Measurements from ENCODE around the gene KCNQ1.

Gene KCNQ1

DNA sequence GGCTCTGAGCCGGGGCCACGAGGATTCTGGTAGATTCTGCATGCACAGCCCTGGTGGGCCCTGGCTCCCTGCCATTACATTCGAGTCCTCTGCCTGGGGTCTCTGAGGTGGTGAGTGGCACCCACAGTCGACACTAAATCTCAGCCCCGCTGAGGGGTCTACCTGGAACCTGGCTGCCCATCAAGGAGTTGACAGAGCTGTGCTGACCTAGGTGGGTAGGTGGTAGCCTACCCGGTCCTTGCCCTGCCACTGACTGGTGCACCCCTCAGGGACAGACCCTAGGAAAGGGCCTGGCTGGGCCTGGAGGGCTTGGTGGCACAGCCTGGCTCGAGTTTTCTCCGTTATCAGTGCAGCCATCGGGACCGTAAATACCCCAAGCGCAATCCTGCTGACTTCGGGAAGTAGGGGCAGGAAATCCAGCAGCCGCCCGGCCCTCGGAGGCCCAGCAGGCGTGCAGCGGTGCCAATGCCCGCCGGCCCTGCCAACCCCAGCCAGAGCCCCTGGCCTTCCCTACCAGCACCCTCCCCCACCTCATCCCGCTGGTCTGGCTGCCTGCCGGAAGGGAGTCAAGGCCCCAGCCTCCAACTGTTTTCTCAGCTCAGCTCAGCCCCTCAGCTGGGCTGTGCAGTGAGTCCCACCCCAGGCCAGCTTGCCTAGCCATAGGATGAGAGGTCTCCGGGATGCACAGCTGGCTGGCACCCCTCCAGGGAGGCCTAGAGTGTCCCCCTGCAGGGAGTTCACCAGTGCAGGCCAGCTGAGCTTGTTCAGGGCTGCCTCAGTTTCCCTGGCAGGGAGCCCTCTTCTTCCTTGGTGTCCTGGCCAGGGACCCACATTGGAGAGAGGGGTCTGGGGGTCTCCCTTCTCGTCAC lies 335.4 kb downstream of the KCNQ1 start:
- no peak for DNase-seq (ENCODE audit: low read depth)

DNA sequence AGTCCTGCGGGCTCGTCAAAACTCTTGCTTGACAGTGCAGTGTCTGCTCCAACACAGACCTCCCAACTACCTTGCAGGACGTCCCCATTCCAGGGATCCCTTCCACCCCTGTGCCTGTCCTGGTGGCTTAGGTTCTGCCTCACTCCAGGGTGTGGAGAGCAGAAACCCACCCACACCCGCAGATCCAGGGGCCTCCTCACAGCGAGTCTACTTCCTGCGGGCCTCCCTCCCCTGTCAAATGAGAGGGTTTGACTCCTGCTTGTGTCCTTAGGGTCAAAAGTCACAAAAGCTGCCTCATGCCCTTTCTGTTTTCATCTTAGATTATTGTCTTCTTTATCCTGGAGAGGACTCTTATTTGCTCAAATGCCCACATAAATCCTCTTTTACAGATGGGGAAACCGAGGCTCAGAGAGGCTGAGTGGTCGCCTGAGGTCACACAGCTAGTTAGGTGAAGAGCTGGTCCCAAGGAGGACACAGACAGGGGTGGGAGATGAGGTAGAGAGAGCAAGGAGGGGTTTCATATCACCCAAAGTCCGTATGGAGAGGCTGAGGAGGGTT lies 336.1 kb downstream of the KCNQ1 start:
- DNase-seq (ENCODE audit: low read depth), result no peak

DNA sequence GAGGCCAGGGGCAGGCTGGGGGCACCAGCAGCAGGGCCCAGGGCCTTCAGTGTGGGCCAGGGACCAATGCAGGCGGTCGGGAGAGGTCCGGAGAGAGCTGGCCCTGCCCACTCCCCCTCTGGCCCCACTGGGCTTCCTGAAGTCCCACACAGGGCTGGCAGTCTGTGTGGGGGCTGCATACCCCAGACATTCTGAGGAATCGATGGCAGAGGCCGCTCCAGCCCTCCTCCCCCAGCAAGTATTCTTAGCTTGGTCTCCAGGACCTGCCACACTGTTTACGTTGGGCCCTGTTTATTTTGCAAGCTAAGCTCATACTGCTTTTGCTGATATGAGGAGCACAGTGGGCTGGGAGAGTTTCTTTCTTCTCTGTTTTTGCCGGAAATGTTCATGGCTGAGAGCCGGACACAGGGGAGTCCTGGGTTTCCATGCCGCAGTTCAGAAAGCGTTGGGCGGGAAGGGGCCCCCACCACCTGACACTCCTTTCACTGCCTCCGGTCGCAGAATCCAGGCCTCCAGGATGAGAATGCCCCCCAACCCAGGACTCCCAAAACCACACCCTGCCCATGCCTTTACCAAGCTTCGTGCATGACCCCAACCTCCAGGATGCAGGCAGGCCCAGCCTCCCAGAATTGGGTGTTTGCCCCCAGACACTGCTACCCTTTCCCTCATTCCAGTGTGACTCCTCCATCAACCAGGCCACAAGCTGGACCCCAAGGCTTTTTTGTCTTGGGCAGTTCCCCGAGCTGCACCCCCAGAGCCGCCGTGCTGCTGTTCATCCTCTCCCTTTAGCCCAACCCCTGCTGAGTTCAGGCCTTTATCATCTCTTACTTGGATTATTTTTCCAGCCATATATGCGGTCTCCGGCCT lies 336.8 kb downstream of the KCNQ1 start:
- DNase-seq (ENCODE audit: low read depth), result no peak

DNA sequence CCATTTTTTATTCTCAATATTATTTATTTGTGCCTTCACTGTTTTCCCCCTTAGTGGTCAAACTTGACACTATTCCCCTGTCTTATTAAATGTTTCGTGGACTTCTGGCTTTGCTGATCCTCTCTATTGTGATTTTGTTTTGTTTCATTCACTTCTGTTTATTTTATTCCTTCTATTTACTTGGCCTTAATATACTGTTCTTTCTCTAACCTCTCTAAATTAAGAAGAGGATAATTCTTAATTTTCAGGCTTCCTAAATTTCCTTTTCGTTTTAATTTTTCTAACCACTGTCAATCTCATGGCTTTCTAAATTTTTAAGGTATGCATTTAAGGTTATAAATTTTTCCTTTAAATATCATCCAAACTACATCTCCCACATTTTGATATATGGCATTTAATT lies 338.0 kb downstream of the KCNQ1 start:
- no peak for DNase-seq (ENCODE audit: low read depth)

DNA sequence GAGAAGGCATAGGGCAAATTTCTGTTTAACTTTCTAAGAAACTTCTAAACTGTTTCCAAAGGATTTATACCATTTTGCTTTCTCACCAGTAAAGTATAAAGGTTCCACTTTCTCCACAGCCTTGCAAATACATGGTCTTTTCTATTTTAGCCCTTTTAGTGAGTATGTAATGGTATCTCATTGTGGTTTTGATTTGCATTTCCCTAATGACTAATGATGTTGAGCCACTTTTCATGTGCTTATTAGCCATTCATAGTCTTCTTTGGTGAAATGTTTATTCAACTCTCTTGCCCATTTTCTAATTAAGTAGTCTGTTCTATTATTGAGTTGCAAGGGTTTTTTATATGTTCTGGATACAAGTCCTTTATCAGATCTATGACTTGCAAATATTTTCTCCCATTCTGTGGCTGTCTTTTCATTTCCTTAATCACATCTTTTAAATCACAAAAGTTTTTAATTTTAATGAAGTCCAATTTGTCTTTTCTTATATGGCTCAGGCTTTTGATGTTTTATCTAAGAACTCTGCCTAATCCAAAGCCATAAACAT lies 338.8 kb downstream of the KCNQ1 start:
- DNase-seq (ENCODE audit: low read depth), result no peak

DNA sequence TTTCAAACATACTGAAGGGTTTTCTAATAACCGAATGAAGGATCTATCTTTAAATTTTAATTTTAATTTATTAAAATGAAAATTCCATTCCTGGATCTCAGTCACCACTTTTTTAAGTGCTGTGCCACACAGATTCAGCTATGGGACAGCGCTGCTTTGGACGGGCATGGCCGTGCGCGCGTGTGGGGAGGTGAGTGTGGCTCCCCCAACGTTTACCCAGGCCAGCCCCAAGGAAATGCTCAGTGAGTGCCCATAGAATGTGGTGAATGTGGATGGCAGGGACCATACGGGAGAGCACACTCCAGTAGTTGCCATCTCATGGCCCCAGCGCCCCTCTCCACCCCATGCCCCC lies 343.0 kb downstream of the KCNQ1 start:
- no peak for DNase-seq (ENCODE audit: low read depth)

DNA sequence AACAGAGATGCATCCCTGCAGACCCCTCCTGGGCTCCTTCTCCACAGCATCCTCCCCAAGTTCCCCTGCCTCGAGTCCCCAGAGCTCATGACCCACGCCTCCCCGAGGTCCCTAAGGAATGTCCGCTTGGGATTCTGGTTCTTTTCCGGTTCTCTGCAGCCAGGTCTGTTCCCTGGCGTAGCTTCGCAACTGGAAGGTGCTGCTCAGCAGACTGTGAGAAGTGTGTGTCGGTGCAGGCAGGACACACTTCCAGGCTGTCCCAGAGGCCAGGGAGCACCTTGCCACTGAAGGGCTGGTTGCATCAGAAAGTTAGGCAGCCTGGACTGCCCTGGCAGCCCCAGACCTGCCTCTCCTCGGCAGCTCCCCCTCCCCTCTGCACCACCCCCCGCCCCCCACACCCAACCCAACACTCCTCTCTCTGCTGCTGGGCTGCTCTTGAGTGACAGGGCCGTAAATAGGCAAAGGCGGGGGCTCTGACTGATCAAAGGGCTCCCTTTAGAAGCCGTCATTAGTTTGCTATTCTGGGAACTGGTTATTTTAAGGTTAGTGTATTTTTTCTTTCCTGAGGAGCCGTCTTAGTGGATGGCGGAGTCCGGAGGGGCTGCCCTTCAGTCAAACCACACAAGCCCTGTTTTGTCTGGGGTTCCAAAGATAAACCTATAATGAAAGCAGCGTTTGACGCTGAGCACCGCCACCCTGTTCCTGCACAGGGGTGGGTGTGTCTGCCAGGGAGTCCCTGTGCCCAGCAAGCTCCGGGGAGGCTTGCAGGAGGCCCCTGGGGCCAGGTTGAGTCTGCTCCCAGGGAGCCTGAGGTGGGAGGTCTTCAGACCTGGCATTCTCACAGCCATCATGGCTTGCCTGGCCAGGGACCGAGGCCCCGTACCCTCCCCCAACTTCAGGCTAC lies 343.6 kb downstream of the KCNQ1 start:
- DNase-seq (ENCODE audit: low read depth), result no peak

DNA sequence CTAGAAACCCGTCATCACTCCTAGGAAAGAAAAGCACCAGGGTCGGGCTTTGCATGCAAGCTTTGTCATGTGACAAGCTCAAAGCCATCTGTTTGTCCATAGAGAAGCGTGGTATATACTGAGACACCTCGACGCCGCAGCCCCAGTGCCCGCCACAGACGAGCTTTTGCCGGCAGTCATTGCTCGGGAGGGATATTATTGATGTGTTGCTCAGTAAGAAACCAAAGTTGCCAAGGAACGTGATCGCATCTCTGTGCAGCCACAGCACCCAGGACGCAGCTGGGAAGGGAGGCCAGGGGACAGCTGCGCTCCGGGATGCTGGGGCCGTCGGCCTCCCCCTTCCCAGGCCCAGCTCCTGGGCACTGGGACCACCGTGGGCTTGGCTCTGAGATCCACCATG lies 344.5 kb downstream of the KCNQ1 start:
- DNase-seq (ENCODE audit: low read depth), result no peak

DNA sequence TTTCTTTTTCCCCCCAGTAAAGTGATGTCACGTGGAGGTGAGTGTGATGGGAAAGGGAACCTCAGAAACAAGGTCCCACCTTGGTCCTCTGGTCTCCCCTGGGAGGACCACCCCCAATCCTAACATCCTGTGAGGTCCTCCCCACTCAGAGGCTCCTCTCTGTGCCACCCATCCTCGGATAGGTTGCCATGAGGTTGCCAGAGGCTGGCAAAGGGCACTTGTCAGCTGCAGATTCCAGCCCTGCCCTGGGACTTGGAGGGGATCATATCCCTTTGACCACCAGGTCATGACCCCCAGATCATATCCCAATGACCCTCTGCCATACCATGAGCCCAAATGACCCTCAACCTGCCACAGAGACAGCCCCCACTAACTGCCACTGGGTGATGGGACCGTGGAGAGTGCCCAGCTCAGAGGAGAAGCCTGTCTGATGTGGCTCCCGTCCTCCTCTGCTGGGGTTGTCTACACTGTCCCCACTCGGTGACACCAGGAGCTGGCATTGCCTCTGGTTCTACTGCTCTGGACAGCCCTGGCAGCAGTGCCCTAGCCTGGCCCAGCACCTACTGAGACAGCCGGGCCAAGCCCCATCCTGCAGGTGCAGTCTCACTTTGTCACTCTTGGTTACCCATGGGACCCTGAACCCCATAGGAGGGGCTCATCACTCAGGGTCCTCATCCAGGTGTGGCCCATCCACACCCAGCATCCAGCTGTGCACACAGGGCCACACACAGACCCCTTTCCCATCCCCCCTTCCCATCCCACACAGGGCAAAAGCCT lies 345.2 kb downstream of the KCNQ1 start:
- DNase-seq (ENCODE audit: low read depth), result no peak

DNA sequence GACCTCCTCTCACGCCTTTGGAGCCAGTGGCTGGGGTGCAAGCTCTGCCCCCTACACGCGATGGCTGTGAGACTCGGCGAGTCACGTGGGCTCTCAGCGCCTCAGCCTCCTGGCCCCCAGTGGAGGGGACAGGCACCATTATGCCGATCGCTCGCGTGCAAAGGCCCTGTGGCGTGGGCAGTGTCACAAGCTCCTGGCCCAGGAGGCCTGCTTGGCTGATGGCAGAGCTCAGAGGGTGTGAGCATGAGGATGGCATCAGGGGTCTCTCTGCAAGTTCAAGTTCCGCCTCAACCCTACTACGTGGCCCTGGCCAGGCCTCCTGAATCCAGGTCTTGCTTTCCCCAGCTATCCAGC lies 345.7 kb downstream of the KCNQ1 start:
- DNase-seq (ENCODE audit: low read depth), result no peak

DNA sequence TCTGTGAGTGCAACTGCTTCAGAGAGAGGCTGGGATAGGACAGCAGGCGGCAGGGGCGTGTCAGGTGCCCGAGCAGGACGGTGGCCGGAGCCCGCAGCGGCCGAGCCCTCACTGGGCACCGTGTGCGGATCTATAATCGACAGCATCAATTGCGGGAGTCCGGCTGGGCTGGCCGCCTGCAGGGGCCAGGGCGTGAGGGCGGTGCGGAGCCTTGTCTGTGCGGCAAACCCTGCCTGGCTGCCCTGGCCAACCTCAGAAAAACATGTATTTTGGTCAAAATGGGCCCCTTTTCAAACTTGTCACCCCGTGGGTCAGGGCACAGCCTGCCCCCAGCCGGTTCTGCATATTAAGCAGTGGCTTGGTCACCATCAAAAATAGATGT lies 346.3 kb downstream of the KCNQ1 start:
- no peak for DNase-seq (ENCODE audit: low read depth)

DNA sequence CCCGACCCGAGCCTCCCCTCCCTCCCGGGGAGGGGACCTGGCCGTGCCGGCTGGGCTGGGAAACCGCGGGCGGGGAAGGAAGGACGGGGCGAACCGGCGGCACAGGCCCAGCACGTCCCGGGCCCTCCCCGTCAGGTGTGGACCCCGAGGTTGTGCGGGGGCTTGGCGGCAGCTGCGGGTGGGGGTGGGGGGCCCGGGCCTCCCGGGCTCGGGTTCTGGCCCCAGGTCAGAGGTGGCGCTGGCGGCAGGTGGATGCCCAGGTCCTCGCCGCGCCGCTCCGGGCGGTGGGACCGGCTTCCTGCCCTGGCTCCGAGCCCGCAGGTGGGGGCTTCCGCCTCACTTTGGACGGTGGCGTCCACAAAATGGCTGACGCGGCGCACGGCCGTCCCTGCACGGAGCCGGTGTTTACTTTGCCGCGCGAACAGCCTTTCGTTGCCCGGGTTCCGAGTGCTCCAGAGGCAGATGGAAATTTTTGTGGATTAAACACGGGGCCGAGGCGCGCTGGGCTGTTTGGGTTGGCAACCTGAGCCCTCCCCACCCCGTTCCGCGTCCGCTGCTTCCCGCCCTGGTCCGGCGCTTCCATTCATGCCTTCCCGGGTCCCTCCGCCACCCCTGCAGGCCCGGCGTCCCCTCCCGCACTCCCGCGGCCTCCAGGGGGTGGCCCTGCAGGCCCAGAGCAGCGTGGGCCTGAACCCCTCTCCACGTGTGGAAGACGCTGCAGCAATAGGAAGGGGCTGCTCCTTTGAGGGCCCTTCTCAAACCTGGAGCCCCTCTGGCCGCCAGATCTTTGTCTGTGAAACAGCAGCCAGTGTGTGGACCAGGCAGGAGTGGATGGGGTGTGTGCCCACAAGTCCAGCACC lies 346.9 kb downstream of the KCNQ1 start:
- no peak for DNase-seq (ENCODE audit: low read depth)

DNA sequence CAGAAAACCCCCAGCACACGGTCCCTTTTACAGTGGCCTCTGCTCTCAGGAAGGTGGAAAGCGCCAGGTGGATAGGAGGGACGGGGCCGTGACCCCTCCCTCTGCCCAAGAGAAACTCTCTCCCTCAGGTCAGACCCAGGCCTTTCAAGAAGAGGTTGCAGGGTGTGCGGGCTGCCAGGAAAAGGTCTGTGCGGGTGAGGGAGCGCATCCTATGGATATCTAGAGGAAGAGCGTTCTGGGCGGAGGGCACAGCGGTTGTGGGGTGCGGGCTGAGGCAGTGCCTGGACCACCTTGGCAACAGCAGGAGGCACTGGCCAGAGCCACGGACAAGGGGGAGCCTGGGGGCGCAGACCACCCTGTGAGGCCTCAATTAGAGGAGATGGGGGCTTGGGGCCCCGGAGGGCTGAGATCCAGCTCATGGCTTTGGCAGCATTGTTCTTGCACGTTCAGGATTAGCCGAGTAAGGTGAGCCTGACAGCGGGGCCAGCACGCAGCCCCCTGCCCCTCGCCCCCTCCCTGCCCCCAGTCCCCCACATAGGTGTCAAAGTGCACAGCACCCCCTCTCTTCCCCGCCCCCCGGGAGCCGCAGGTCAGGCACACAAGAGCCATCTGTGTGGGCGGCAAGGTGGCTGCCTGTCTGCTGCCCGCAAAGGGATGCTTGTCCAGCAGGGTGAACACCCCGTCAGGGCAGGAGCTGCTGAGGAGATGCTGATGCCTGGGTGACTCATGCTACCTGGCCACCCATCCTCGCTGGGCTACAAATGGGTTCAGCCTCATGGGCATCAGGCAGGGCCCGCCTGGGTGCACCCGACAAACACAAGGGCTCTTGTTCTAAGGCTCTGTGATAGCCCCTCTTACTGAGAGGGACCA lies 347.8 kb downstream of the KCNQ1 start:
- no peak for DNase-seq (ENCODE audit: low read depth)

DNA sequence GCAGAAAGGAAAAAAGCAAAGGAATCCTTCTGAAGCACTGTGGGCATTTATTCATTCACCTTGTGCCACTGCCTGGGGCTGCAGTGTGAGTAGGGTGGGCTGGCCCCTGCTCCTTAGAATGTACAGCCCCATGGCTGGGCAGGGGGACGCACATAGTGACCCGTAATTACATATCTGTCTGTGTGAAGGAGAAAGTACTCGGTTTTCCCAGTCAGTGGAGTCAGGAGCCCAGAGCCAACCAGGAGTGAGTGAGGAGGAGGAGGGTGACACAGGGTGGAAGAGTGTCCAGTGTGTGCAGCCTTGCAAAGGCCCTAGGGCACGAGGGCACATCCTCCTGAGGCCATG lies 348.9 kb downstream of the KCNQ1 start:
- no peak for DNase-seq (ENCODE audit: low read depth)

DNA sequence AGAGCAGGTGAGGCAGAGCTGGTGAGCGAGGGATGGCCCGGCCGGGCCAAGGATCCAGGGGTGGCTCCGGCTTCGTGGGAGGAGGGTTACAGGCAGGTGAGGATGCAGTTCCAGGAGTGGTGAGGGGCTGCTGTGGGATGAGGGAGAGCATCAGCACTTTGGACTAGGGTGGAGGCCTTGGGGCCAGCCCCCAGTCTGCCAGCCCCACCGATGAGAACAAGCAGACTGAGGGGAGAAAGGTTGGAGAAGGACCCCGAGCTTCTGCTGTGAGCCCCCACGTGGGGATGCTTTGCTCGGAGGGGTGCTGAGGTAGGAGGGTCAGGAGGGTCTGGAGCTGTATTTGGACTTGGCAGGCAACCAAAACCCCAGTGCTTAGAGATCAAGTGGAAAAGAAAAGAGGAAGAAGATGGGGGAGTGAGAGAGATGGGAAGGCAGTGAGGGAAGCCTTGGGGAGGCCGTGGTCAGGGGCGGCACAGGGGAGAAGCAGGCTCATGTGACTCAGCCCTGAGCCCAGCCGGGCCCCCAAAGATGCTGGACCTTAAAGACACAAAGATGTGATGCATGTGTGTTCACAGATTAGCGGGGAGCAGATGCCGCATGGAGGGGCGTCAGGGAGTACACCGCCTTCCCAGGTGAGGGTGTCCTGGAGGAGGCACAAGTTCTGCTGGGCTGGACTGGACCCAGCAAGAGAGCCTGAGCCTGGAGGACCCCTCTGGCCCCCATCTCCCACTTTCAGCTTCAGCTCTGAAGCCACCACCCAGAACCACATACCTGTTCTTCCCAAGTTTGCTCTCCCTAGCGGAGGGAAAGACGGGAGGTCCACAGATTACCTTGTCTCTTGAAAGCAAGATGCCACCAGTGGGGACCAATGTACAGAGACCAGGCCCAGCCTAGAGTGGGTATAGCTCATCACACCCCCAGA lies 349.5 kb downstream of the KCNQ1 start:
- DNase-seq (ENCODE audit: low read depth), result no peak

DNA sequence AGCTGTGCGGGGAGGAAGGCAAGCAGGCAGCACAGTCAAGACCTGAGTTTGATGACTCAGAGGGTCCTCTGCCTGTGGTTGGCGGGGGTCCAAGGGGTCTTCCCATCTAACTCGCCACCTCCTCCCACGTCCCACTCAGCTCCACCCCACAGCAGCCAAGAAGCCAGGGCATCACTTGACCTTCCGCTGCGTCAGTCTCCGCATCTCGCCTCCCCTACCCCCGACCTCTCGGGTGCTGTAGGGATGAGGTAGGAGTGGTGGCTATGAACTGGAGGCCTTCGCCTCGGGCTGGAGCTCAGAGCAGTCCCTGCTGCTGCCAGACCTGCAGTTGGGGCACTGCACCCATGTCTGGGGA lies 350.1 kb downstream of the KCNQ1 start:
- DNase-seq (ENCODE audit: low read depth), result no peak

DNA sequence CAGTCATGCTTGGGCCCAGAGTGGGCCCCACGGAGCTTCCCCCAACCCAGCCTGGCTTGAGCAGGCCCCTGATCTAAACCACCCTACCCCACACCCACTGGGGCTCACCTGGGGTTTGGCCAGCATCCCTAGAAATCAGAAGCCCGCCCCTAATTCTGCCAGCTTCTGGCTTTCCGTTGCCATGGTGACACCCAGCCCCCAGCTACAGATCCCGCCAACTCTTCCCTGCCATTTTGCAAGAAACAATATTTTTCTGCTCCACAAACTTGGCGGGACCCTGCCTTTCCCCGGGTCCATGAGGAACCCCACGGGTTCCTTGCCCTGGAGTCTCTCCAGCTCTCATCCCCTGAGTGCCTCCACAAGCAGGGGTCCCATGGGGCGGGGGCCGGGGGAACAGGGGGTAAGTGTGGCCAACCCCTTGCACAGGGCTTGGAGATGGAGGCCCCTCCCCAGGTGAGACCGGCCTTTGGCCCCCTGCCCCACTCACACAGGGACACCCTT lies 350.7 kb downstream of the KCNQ1 start:
- no peak for DNase-seq (ENCODE audit: low read depth)

DNA sequence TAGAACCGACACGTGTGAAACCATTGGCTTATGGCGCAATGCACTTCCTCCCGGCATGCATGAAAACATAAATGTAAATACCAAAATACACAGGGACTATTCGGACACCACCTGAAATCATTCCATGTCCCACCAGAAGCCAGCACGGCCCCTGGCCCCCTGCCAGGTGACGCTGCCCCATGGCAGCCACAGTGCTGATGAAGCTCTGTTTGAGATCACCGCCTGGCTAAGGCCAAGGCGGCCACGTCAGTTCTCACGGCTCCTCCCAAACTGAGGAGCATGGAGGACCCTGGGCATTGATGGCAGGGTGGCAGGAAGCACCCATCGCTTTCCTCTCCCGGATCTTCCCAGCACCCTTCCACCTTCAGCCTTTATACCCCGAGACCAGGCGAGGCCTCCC lies 351.3 kb downstream of the KCNQ1 start:
- DNase-seq (ENCODE audit: low read depth), result no peak

Measured in HS-5 (cell line).